Breast epithelium (tissue), 4 donors: Measurements from ENCODE around the gene SMPDL3B. TPM values are rescaled to one million over a fixed set of nuclear protein-coding genes. Genes with fewer than 3 reads are reported as not detected.

Experiments
- DNase-seq, 2 donors: peaks; one replicate each; pipeline ENCODE4 v3.0.0-alpha.2; 2019; ENCODE audit warnings: low spot score in 2 of 2
- H3K27ac ChIP-seq, 2 donors: fragments of 200-600 bp; sonication (generic) in 1 of 2; one replicate each; pipeline ENCODE4 v1.5.1; 2016 to 2019; ENCODE audit warnings: mild to moderate bottlenecking in 1 of 2
- H3K27me3 ChIP-seq, 2 donors: fragments of 200-600 bp; sonication (generic) in 1 of 2; one replicate each; pipeline versions ENCODE4 v1.5.1 to v1.6.0; 2017 to 2019; ENCODE audit warnings: control low read depth in 1 of 2, mild to moderate bottlenecking in 1 of 2
- H3K36me3 ChIP-seq: fragments of 200-600 bp; one replicate; pipeline ENCODE4 v1.5.1; 2019
- H3K4me1 ChIP-seq, 2 donors: fragments of 200-600 bp; sonication (generic); one replicate each; pipeline ENCODE4 v1.5.1; 2016 to 2019; ENCODE audit warnings: control low read depth in 1 of 2
- H3K4me3 ChIP-seq, 3 donors: fragments of 200-600 bp; sonication (generic); 1 replicate in 2 of 3; 2 replicates in 1 of 3; pipeline ENCODE4 v1.5.1; 2016 to 2019; ENCODE audit warnings: mild to moderate bottlenecking in 3 of 3, moderate library complexity in 2 of 3
- H3K9me3 ChIP-seq, 2 donors: fragments of 200-600 bp; sonication (generic) in 1 of 2; one replicate each; pipeline ENCODE4 v1.5.1; 2016 to 2019; ENCODE audit warnings: control low read depth in 1 of 2
- CTCF ChIP-seq, 3 donors: fragments of 450-650 bp; IDR thresholded peaks; one replicate each; pipeline ENCODE4 v1.5.1; 2016 to 2017; ENCODE audit warnings: antibody characterized with exemption in 3 of 3, mild to moderate bottlenecking in 3 of 3, moderate library complexity in 3 of 3
- POLR2A ChIP-seq: fragments of 450-650 bp; IDR thresholded peaks from one replicate; pipeline ENCODE4 v1.6.1; 2016; ENCODE audit warnings: antibody characterized with exemption, mild to moderate bottlenecking, moderate library complexity
- POLR2AphosphoS5 ChIP-seq, 3 donors: sonication (generic); formaldehyde crosslinking; IDR thresholded peaks; one replicate each; pipeline ENCODE4 v1.6.1; 2017; ENCODE audit warnings: antibody characterized with exemption in 3 of 3
- intact Hi-C: fragments of 100-400 bp; cut with DNase I; formaldehyde crosslinking; loops from one replicate; pipeline ENCODE4 v1.15.1; 2023; ENCODE audit warnings: low total_unique reads
- total RNA-seq, 3 donors: library from RNA; depleted of rRNA; stranded (reverse); fragments of >200 nt; gene quantifications; one replicate each; pipeline ENCODE4 v1.1.0, GENCODE V29; 2016

Gene SMPDL3B
- 10 to 100 TPM in 2 of 3 donors, not detected in 1; 13.8 to 14.9 TPM for total RNA-seq

- no peaks in the 10 kb centered on the region for H3K9me3 ChIP-seq
- H3K27me3 ChIP-seq: no peaks in the 10 kb centered on the region
- intact Hi-C loops: no loop called here
- H3K36me3 ChIP-seq: no peaks in the 10 kb centered on the region
- no peaks in the 10 kb centered on the region for H3K4me1 ChIP-seq
- TF ChIP-seq CTCF (IDR thresholded peaks at IDR 0.05): peak in 2 of 3 donors; percentile 19 to 34
- no peak for TF ChIP-seq POLR2A
- no peak for TF ChIP-seq POLR2AphosphoS5 (IDR thresholded peaks at IDR 0.05)
- peak within 1 kb of the TSS; percentile 49 to 68 for H3K27ac ChIP-seq
- peak; percentile 43 to 57 for DNase-seq
- H3K4me3 ChIP-seq: peak within 1 kb of the TSS in 2 of 3 donors; percentile 48 to 61
These were observed at the start of gene SMPDL3B for GRCh38 chr1:27934818-27935549. TSS of gene SMPDL3B (plus strand) at chr1:27935000. CDS start at chr1:27935184, 184 bp downstream.

- H3K9me3 ChIP-seq: no peaks in the 10 kb centered on the region
- peak in 1 of 2 donors; percentile 0 for DNase-seq
- H3K27ac ChIP-seq: peak overlapping the region in 1 of 2 donors; percentile 68
- no peaks in the 10 kb centered on the region for H3K4me1 ChIP-seq
- no peak overlapping the region for H3K4me3 ChIP-seq
- TF ChIP-seq POLR2A (no peak), CTCF (IDR thresholded peaks at IDR 0.05) (no peak), POLR2AphosphoS5 (IDR thresholded peaks at IDR 0.05) (no peak)
- no peaks in the 10 kb centered on the region for H3K36me3 ChIP-seq
- H3K27me3 ChIP-seq: no peaks in the 10 kb centered on the region
- intact Hi-C loops: no loop called here
These were observed 49.7 kb upstream of the SMPDL3B start for GRCh38 chr1:27885114-27885528.

GRCh38 chr1:27885621-27886352 lies 49.0 kb upstream of the SMPDL3B start:
- Histone ChIP-seq H3K4me3 (no peak overlapping the region), H3K27ac (peak overlapping the region in 1 of 2 donors; percentile 68), H3K27me3 (no peaks in the 10 kb centered on the region), H3K4me1 (no peaks in the 10 kb centered on the region), H3K9me3 (no peaks in the 10 kb centered on the region), H3K36me3 (no peaks in the 10 kb centered on the region)
- intact Hi-C loops: no loop called here
- peak in 1 of 2 donors; percentile 27 for DNase-seq
- TF ChIP-seq POLR2A (no peak), CTCF (IDR thresholded peaks at IDR 0.05) (no peak), POLR2AphosphoS5 (IDR thresholded peaks at IDR 0.05) (no peak)

GRCh38 chr1:27886353-27886679 lies 48.5 kb upstream of the SMPDL3B start:
- Histone ChIP-seq H3K27me3 (no peaks in the 10 kb centered on the region), H3K4me3 (no peak overlapping the region), H3K9me3 (no peaks in the 10 kb centered on the region), H3K36me3 (no peaks in the 10 kb centered on the region), H3K4me1 (no peaks in the 10 kb centered on the region), H3K27ac (peak overlapping the region in 1 of 2 donors; percentile 52)
- TF ChIP-seq POLR2A (no peak), CTCF (IDR thresholded peaks at IDR 0.05) (no peak), POLR2AphosphoS5 (IDR thresholded peaks at IDR 0.05) (no peak)
- intact Hi-C loops: no loop called here
- no peak for DNase-seq

GRCh38 chr1:27886744-27887143 lies 48.1 kb upstream of the SMPDL3B start:
- no peak overlapping the region for H3K4me3 ChIP-seq
- no peak for DNase-seq
- no peak overlapping the region for H3K27ac ChIP-seq
- intact Hi-C loops: no loop called here
- H3K36me3 ChIP-seq: no peaks in the 10 kb centered on the region
- H3K9me3 ChIP-seq: no peaks in the 10 kb centered on the region
- no peaks in the 10 kb centered on the region for H3K27me3 ChIP-seq
- no peaks in the 10 kb centered on the region for H3K4me1 ChIP-seq
- TF ChIP-seq CTCF (IDR thresholded peaks at IDR 0.05): no peak
- TF ChIP-seq POLR2A: no peak
- TF ChIP-seq POLR2AphosphoS5 (IDR thresholded peaks at IDR 0.05): no peak
